HepG2 (cell line): ENCODE results near the gene DENND1C. TPM values are rescaled to one million over a fixed set of nuclear protein-coding genes. Genes with fewer than 3 reads are reported as not detected.

ENCODE experiments used
- ATAC-seq: fragments of 200-7000 bp; cut with Tn5 transposase; 3 replicates; pipeline ENCODE4 v1.9.1; 2020; ENCODE audit warnings: mild to moderate bottlenecking, moderate library complexity
- BruUV-seq: library from RNA; stranded (reverse); fragments of 400-500 nt; replicated peaks from 2 replicates; lab custom pipeline; 2021; lab: Mats Ljungman, UMichigan
- CTCF ChIA-PET: fragments of 300-600 bp; formaldehyde crosslinking; extraction: SDS; loops from one replicate; lab custom pipeline; 2021; ENCODE audit warnings: low total read pairs, inconsistent platforms, low intra/inter-chr PET ratio; lab: Yijun Ruan, JAX
- POLR2A ChIA-PET: fragments of 350-600 bp; sonication (Branson Sonifier 250); formaldehyde crosslinking; loops from one replicate; lab custom pipeline; 2020; ENCODE audit warnings: antibody characterized with exemption, inconsistent platforms; lab: Yijun Ruan, JAX
- DNase-seq: peaks from one replicate; pipeline ENCODE4 v3.0.0-alpha.2; 2015; ENCODE audit warnings: low spot score
- FAIRE-seq: peaks from 3 replicates; lab custom pipeline; 2011; peaks lifted over from hg19 to GRCh38; lab: Jason Lieb, UNC
- H2AFZ ChIP-seq: one replicate; pipeline ENCODE4 v1.6.1; 2011; ENCODE audit warnings: low read length, inconsistent platforms
- H3K27ac ChIP-seq: fragments of 300-600 bp; 3 replicates; pipeline ENCODE4 v1.8.0; 2011; ENCODE audit warnings: mixed run types, mild to moderate bottlenecking, mixed read lengths, low read length, inconsistent platforms; ENCODE audit not compliant: insufficient read depth; ENCODE audit errors: extremely low read length
- H3K27me3 ChIP-seq, 2 experiments: fragments of 200-600 bp in 1 of 2; 2 replicates in 1 of 2; 3 replicates in 1 of 2; pipeline versions ENCODE4 v1.6.0 to v1.8.0; 2011; ENCODE audit warnings: low read length in 2 of 2, mild to moderate bottlenecking in 2 of 2, moderate library complexity in 2 of 2, inconsistent platforms in 1 of 2; ENCODE audit not compliant: insufficient read depth in 2 of 2, control insufficient read depth in 1 of 2
- H3K36me3 ChIP-seq, 2 experiments: fragments of 200-600 bp in 1 of 2; replicated peaks in 1 of 2; 2 replicates in 1 of 2; 3 replicates in 1 of 2; pipeline versions ENCODE4 v1.5.1 to v1.8.0; 2011; ENCODE audit warnings: low read length in 2 of 2, inconsistent platforms in 1 of 2; ENCODE audit not compliant: insufficient read depth in 2 of 2, control insufficient read depth in 1 of 2
- H3K4me1 ChIP-seq: 2 replicates; pipeline ENCODE4 v1.5.1; 2012; ENCODE audit warnings: low read length, inconsistent platforms; ENCODE audit not compliant: insufficient read depth
- H3K4me2 ChIP-seq: 2 replicates; pipeline ENCODE4 v1.6.0; 2011; ENCODE audit warnings: low read depth, low read length, inconsistent platforms
- H3K4me3 ChIP-seq, 3 experiments: fragments of 200-600 bp in 1 of 3; sonication (generic), shearing (Covaris generic) in 1 of 3; replicated peaks in 1 of 3; 2 replicates each; pipeline ENCODE4 v1.5.1; 2011 to 2016; ENCODE audit warnings: low read length in 3 of 3, inconsistent platforms in 2 of 3, low read depth in 2 of 3, mild to moderate bottlenecking in 2 of 3, control low read depth in 1 of 3, mixed read lengths in 1 of 3; ENCODE audit not compliant: insufficient read depth in 1 of 3
- H3K79me2 ChIP-seq: one replicate; pipeline ENCODE4 v1.6.1; 2011; ENCODE audit warnings: low read length, inconsistent platforms; ENCODE audit not compliant: insufficient read depth
- H3K9ac ChIP-seq: 2 replicates; pipeline ENCODE4 v1.6.0; 2011; ENCODE audit warnings: mild to moderate bottlenecking, low read depth, low read length, inconsistent platforms; ENCODE audit not compliant: insufficient read depth
- H3K9me3 ChIP-seq: 2 replicates; pipeline ENCODE4 v1.5.1; 2012; ENCODE audit warnings: mild to moderate bottlenecking, low read length
- H4K20me1 ChIP-seq: 2 replicates; pipeline ENCODE4 v1.6.0; 2011; ENCODE audit warnings: inconsistent platforms, mild to moderate bottlenecking, low read length, moderate library complexity; ENCODE audit not compliant: insufficient read depth
- ATF7 ChIP-seq, 2 experiments: fragments of 450-650 bp in 1 of 2; sonication (generic) in 1 of 2; formaldehyde crosslinking in 1 of 2; IDR thresholded peaks; 2 replicates each; pipeline versions ENCODE4 v1.4.0 to v1.6.1; 2016 to 2020; ENCODE audit warnings: antibody characterized with exemption in 1 of 2, mild to moderate bottlenecking in 1 of 2, missing genetic modification reagents in 1 of 2
- FOXO1 ChIP-seq: sonication (generic); formaldehyde crosslinking; IDR thresholded peaks from 2 replicates; pipeline ENCODE4 v1.4.0; 2020; ENCODE audit warnings: missing genetic modification reagents
- HNRNPH1 ChIP-seq: fragments of 200-400 bp; formaldehyde crosslinking; optimal IDR thresholded peaks from 2 replicates; pipeline ENCODE3; 2017; ENCODE audit warnings: mild to moderate bottlenecking, low read depth, low read length
- NCOA2 ChIP-seq: sonication (generic); formaldehyde crosslinking; IDR thresholded peaks from 2 replicates; pipeline ENCODE4 v1.8.0; 2022; ENCODE audit warnings: inconsistent platforms
- POGZ ChIP-seq: sonication (generic); formaldehyde crosslinking; IDR thresholded peaks from 2 replicates; pipeline ENCODE4 v1.4.0; 2020; ENCODE audit warnings: mild to moderate bottlenecking, missing genetic modification reagents
- ZNF224 ChIP-seq: sonication (generic); formaldehyde crosslinking; IDR thresholded peaks from 2 replicates; pipeline ENCODE4 v1.5.0; 2020; ENCODE audit warnings: mild to moderate bottlenecking, missing genetic modification reagents
- ZNF230 ChIP-seq: sonication (generic); formaldehyde crosslinking; IDR thresholded peaks from 2 replicates; pipeline ENCODE4 v1.4.0; 2020; ENCODE audit warnings: mild to moderate bottlenecking, missing genetic modification reagents
- ZNF253 ChIP-seq: sonication (generic); formaldehyde crosslinking; IDR thresholded peaks from 2 replicates; pipeline ENCODE4 v1.8.0; 2022; ENCODE audit warnings: mild to moderate bottlenecking, missing genetic modification reagents, borderline replicate concordance
- ZNF382 ChIP-seq: sonication (generic); formaldehyde crosslinking; IDR thresholded peaks from 2 replicates; pipeline ENCODE4 v1.5.0; 2020; ENCODE audit warnings: missing genetic modification reagents, mild to moderate bottlenecking, borderline replicate concordance
- ZNF660 ChIP-seq: sonication (generic); formaldehyde crosslinking; IDR thresholded peaks from 2 replicates; pipeline ENCODE4 v1.5.1; 2020; ENCODE audit warnings: mild to moderate bottlenecking, low read depth, missing genetic modification reagents, borderline replicate concordance
- WGBS: methylation state at CpG from one replicate; pipeline ENCODE4 v1.1.6; 2017; ENCODE audit warnings: low lambda C conversion rate; 5-methylcytosine and 5-hydroxymethylcytosine counted together
- in situ Hi-C: cut with HindIII; loops from 2 replicates; pipeline ENCODE4 v1.10.0; 2017; ENCODE audit warnings: low pct_unique_long_range_greater_than_20kb; ENCODE audit not compliant: extremely low pct_ligation_motif_present
- intact Hi-C: fragments of 100-400 bp; cut with micrococcal nuclease; formaldehyde crosslinking; loops from one replicate; pipeline ENCODE4 v1.10.0; 2022; ENCODE audit not compliant: unreplicated experiment
- polyA plus RNA-seq, 8 experiments: library from polyadenylated mRNA; depleted of rRNA in 3 of 8; stranded (reverse) in 7 of 8; unstranded in 1 of 8; fragments of >200 nt; fragmentation: Illumina TruSeq in 4 of 8; extraction: Trizol in 4 of 8; gene quantifications; 2 replicates each; pipeline versions ENCODE4 v1.2.1 to v1.2.3, GENCODE V29; 2011 to 2016; ENCODE audit warnings: low read depth in 4 of 8, missing spikeins in 1 of 8, mixed read lengths in 1 of 8; ENCODE audit not compliant: insufficient read depth in 1 of 8
- total RNA-seq, 5 experiments: library from RNA; depleted of rRNA; stranded (reverse); fragments of >200 nt; fragmentation: Illumina TruSeq; extraction: Trizol; gene quantifications; 2 replicates each; pipeline ENCODE4 v1.2.3, GENCODE V29; 2016; ENCODE audit warnings: low read depth in 1 of 5
- TF ChIP-seq, protein P1 (sequence below): sonication (generic); formaldehyde crosslinking; IDR thresholded peaks from 2 replicates; pipeline ENCODE4 v1.4.0; 2020; ENCODE audit warnings: missing genetic modification reagents, borderline replicate concordance
- TF ChIP-seq, protein P2 (sequence below): sonication (generic); formaldehyde crosslinking; IDR thresholded peaks from 2 replicates; pipeline ENCODE4 v1.8.0; 2022; ENCODE audit warnings: low read depth, missing genetic modification reagents

DENND1C gene
- total and polyA plus RNA-seq, 2 of the 13 experiments (the other 11 are each of a cell fraction or from before 2014, with no cell fraction given) = 0.04 to 0.73 TPM

- POLR2A ChIA-PET = no interaction called here
These were observed 16.9 kb upstream of the DENND1C start for GRCh38 chr19:6498294-6499036.

DNA sequence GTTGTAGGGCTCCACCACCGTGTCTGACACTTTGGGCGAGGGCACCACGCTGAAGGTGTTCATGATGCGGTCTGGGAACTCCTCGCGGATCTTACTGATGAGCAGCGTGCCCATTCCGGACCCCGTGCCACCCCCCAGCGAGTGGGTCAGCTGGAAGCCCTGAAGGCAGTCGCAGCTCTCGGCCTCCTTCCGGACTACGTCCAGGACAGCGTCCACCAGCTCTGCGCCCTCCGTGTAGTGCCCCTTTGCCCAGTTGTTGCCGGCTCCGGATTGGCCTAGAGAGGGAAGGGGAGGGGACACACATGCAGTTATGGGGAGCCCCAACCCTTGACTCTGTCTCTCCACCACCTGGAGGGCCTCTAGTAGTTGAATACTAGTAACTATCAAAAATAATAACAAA is 14.4 kb upstream of the DENND1C start:
- H3K4me2 ChIP-seq = no peak overlapping the region
- 67% methylated on average over 6 of the region's 19 CpGs for WGBS
- intact Hi-C loops = no loop called here
- no peaks in the 10 kb centered on the region for H4K20me1 ChIP-seq
- no peaks in the 10 kb centered on the region for H3K36me3 ChIP-seq
- H3K27me3 ChIP-seq = peaks cover 2 to 14% of the 10 kb centered on the region in 2 experiments
- POLR2A ChIA-PET = no interaction called here
- no peak for FAIRE-seq
- H2AFZ ChIP-seq = no peak overlapping the region
- H3K4me3 ChIP-seq = no peak overlapping the region
- CTCF ChIA-PET = no interaction called here
- H3K4me1 ChIP-seq = no peaks in the 10 kb centered on the region
- DNase-seq = no peak
- in situ Hi-C loops = no loop called here
- no peak overlapping the region for H3K27ac ChIP-seq
- no peaks in the 10 kb centered on the region for H3K9me3 ChIP-seq
- BruUV-seq = no TSS peak
- H3K79me2 ChIP-seq = no peaks in the 10 kb centered on the region
- H3K9ac ChIP-seq = no peak overlapping the region
- ATAC-seq = no peak
- no peak for TF ChIP-seq ZNF224
- no peak for TF ChIP-seq ATF7 (IDR thresholded peaks at IDR 0.05)
- TF ChIP-seq ATF7 (CRISPR knock-in tag; IDR thresholded peaks at IDR 0.05) = no peak
- TF ChIP-seq FOXO1 (CRISPR knock-in tag) = no peak
- TF ChIP-seq ZNF382 (CRISPR knock-in tag) = no peak
- no peak for TF ChIP-seq ZNF253
- TF ChIP-seq, protein P1, sequence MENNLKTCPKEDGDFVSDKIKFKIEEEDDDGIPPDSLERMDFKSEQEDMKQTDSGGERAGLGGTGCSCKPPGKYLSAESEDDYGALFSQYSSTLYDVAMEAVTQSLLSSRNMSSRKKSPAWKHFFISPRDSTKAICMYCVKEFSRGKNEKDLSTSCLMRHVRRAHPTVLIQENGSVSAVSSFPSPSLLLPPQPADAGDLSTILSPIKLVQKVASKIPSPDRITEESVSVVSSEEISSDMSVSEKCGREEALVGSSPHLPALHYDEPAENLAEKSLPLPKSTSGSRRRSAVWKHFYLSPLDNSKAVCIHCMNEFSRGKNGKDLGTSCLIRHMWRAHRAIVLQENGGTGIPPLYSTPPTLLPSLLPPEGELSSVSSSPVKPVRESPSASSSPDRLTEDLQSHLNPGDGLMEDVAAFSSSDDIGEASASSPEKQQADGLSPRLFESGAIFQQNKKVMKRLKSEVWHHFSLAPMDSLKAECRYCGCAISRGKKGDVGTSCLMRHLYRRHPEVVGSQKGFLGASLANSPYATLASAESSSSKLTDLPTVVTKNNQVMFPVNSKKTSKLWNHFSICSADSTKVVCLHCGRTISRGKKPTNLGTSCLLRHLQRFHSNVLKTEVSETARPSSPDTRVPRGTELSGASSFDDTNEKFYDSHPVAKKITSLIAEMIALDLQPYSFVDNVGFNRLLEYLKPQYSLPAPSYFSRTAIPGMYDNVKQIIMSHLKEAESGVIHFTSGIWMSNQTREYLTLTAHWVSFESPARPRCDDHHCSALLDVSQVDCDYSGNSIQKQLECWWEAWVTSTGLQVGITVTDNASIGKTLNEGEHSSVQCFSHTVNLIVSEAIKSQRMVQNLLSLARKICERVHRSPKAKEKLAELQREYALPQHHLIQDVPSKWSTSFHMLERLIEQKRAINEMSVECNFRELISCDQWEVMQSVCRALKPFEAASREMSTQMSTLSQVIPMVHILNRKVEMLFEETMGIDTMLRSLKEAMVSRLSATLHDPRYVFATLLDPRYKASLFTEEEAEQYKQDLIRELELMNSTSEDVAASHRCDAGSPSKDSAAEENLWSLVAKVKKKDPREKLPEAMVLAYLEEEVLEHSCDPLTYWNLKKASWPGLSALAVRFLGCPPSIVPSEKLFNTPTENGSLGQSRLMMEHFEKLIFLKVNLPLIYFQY (CRISPR knock-in tag) = no peak
- TF ChIP-seq, protein P2, sequence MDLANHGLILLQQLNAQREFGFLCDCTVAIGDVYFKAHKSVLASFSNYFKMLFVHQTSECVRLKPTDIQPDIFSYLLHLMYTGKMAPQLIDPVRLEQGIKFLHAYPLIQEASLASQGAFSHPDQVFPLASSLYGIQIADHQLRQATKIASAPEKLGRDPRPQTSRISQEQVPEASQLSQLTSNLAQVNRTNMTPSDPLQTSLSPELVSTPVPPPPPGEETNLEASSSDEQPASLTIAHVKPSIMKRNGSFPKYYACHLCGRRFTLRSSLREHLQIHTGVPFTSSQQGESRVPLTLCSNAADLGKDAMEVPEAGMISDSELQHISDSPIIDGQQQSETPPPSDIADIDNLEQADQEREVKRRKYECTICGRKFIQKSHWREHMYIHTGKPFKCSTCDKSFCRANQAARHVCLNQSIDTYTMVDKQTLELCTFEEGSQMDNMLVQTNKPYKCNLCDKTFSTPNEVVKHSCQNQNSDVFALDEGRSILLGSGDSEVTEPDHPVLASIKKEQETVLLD (CRISPR knock-in tag) = no peak

More at GRCh38 chr19:6498294-6499036, 16.9 kb upstream of the DENND1C start:
- TF ChIP-seq ZNF660 (CRISPR knock-in tag) (no peak), HNRNPH1 (no peak), ZNF230 (no peak), NCOA2 (CRISPR knock-in tag) (no peak), POGZ (CRISPR knock-in tag) (no peak)
- TF ChIP-seq, all 625 proteins: peak for 0
- CTCF ChIA-PET = no interaction called here
- intact Hi-C loops = no loop called here
- in situ Hi-C loops = no loop called here
- no peaks in the 10 kb centered on the region for H4K20me1 ChIP-seq
- 33% methylated on average over 7 of the region's 7 CpGs for WGBS
- H3K36me3 ChIP-seq = no peaks in the 10 kb centered on the region
- no peaks in the 10 kb centered on the region for H3K9me3 ChIP-seq
- no peak overlapping the region for H3K27ac ChIP-seq
- DNase-seq = no peak
- ATAC-seq = no peak
- no peaks in the 10 kb centered on the region for H3K79me2 ChIP-seq
- H3K27me3 ChIP-seq = peaks cover 3 to 34% of the 10 kb centered on the region in 2 experiments
- no peaks in the 10 kb centered on the region for H3K4me1 ChIP-seq
- H3K4me2 ChIP-seq = no peak overlapping the region
- H3K9ac ChIP-seq = no peak overlapping the region
- no peak overlapping the region for H2AFZ ChIP-seq
- no peak for FAIRE-seq
- no peak overlapping the region for H3K4me3 ChIP-seq
- no TSS peak for BruUV-seq
